Measurements from ENCODE around the gene PRKCH. TPM values are rescaled to one million over a fixed set of nuclear protein-coding genes. Genes with fewer than 3 reads are reported as not detected.

The PRKCH gene
- total and polyA plus RNA-seq, 9 of the 15 experiments (the other 6 are each of a cell fraction or from before 2014, with no cell fraction given), result 0.61 to 4.4 (median 4.0) TPM

DNA sequence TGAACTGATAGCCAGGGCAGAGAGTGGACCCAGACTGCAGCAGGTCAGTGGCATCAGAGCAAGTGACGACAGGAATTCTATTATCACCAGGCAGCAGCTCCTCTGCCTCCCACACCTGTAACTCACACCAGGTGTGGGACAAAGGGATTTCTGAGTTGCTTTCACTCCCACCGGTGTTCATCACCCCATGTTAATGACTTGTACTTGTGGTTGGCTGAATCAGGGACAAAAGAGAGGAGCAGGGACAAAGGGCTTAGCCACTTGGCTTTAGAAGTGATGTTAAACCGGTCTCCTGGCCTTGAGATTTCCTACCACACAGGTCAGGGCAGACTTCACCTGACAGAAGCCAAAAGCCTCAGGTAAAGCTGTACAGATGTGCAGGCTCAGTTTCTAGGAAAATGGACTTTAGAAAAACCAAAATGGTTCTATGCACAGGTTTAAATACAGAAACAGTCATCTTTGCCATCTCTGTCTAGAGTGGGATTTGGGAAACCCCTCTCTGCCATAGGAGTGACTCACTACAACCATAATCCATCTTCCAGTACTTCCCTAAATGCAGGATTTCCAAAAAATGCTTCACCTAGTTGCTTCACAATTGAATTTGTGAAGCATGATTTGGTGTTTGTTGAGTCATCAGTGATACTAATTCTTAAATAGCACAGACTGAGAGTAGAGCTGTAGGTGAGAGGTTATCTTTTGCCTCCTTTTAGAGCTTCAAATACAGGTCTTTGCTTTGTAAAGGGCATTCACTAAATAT lies 158.5 kb downstream of the PRKCH start:
- Histone ChIP-seq H3K4me1 (replicated peaks in 1 of 2; ENCODE audit: control insufficient read depth in 2 of 2, insufficient read depth in 2 of 2, low read length in 2 of 2) (0 out of 5 replicates have a peak, but pooled peaks cover 0 to 3% of the 10 kb centered on the region in 2 experiments), H3K4me3 (no peak overlapping the region), H3K27me3 (ENCODE audit: control insufficient read depth in 2 of 2, insufficient read depth in 2 of 2, low read length in 2 of 2) (peaks cover 0 to 6% of the 10 kb centered on the region in 2 experiments; a peak in 2 of 5 replicates), H3K9ac (ENCODE audit: insufficient read depth in 1 of 2, low read depth in 2 of 2, low read length in 2 of 2) (no peak overlapping the region), H3K27ac (ENCODE audit: extremely low read depth, low read depth, low read length) (no peak overlapping the region), H3K36me3 (ENCODE audit: control insufficient read depth, insufficient read depth, low read length) (no peaks in the 10 kb centered on the region), H3K79me2 (ENCODE audit: control insufficient read depth, insufficient read depth, low read length) (no peaks in the 10 kb centered on the region), H3K9me1 (ENCODE audit: control insufficient read depth, insufficient read depth, low read length) (no peaks in the 10 kb centered on the region), H3K4me2 (ENCODE audit: insufficient read depth, low read length) (no peak overlapping the region), H2AFZ (ENCODE audit: low read depth, low read length) (no peak overlapping the region), H3K9me3 (replicated peaks; ENCODE audit: control insufficient read depth, insufficient read depth, low read depth, low read length) (no peaks in the 10 kb centered on the region), H4K20me1 (replicated peaks; ENCODE audit: control insufficient read depth, insufficient read depth, low read length) (no peaks in the 10 kb centered on the region)
- no peak for FAIRE-seq
- no TSS peak for BruUV-seq (replicated peaks)
- POLR2A ChIA-PET, result no interaction called here
- DNase-seq (ENCODE audit: extremely low read depth in 1 of 4, low spot score in 3 of 4), result no peak
- in situ Hi-C loops (cut with MboI), result no loop called here
- CTCF ChIA-PET (ENCODE audit: low intra/inter-chr PET ratio), result no interaction called here
- TF ChIP-seq RBM17 (IDR thresholded peaks at IDR 0.05; ENCODE audit: borderline replicate concordance, low read depth, low read length), result no peak
- TF ChIP-seq, protein P1, sequence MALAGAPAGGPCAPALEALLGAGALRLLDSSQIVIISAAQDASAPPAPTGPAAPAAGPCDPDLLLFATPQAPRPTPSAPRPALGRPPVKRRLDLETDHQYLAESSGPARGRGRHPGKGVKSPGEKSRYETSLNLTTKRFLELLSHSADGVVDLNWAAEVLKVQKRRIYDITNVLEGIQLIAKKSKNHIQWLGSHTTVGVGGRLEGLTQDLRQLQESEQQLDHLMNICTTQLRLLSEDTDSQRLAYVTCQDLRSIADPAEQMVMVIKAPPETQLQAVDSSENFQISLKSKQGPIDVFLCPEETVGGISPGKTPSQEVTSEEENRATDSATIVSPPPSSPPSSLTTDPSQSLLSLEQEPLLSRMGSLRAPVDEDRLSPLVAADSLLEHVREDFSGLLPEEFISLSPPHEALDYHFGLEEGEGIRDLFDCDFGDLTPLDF (CRISPR knock-in tag; IDR thresholded peaks at IDR 0.05), result no peak
- ATAC-seq, result no peak
- WGBS (ENCODE audit: insufficient coverage, low coverage, missing lambda C conversion rate), result 14% methylated on average over 3 of the region's 3 CpGs
- intact Hi-C loops (cut with micrococcal nuclease), result loop anchor here (5.0 kb wide), 2 partner anchors 247 to 272 kb away; no protein-coding TSS in a partner anchor
